Astrocyte of the spinal cord (primary cell): ENCODE results near the gene BCL2L15.

Experiments
- DNase-seq: peaks from one replicate; pipeline ENCODE4 v3.0.0; 2011; ENCODE audit warnings: low read depth, low spot score
- H3K4me3 ChIP-seq: 2 replicates; pipeline ENCODE4 v1.5.1; 2011; ENCODE audit warnings: low read depth, mild to moderate bottlenecking, low read length, moderate library complexity
- in situ Hi-C: cut with HindIII; loops from 2 replicates; pipeline ENCODE4 v1.10.0; 2017; ENCODE audit warnings: low sequenced_read_pairs
- TF ChIP-seq, protein P1 (sequence below): IDR thresholded peaks from 2 replicates; pipeline ENCODE4 v1.5.1; 2012; ENCODE audit warnings: low read depth, mild to moderate bottlenecking, low read length, inconsistent platforms

The BCL2L15 gene

DNA sequence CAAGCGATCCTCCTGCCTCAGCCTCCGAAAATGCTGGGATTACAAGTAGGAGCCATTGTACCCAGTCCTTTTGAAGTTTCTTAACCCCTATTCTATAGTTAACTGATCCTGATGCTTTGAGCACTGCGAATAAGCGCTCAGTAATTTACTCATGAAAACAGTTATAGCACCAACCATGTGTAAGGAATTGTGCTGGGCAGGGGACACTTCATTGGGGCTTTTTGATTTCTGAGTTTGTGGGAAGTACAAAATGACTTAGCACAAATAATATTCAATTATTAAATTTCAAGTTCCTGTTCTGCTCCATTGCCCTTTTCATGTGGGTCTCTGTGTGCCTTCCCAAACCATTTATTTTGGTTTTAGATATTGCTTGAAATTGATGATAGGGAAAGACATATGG, 35.6 kb upstream of the BCL2L15 start:
- no peak for DNase-seq
- no peak overlapping the region for H3K4me3 ChIP-seq
- in situ Hi-C loops: no loop called here
- TF ChIP-seq, protein P1, sequence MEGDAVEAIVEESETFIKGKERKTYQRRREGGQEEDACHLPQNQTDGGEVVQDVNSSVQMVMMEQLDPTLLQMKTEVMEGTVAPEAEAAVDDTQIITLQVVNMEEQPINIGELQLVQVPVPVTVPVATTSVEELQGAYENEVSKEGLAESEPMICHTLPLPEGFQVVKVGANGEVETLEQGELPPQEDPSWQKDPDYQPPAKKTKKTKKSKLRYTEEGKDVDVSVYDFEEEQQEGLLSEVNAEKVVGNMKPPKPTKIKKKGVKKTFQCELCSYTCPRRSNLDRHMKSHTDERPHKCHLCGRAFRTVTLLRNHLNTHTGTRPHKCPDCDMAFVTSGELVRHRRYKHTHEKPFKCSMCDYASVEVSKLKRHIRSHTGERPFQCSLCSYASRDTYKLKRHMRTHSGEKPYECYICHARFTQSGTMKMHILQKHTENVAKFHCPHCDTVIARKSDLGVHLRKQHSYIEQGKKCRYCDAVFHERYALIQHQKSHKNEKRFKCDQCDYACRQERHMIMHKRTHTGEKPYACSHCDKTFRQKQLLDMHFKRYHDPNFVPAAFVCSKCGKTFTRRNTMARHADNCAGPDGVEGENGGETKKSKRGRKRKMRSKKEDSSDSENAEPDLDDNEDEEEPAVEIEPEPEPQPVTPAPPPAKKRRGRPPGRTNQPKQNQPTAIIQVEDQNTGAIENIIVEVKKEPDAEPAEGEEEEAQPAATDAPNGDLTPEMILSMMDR: no peak

DNA sequence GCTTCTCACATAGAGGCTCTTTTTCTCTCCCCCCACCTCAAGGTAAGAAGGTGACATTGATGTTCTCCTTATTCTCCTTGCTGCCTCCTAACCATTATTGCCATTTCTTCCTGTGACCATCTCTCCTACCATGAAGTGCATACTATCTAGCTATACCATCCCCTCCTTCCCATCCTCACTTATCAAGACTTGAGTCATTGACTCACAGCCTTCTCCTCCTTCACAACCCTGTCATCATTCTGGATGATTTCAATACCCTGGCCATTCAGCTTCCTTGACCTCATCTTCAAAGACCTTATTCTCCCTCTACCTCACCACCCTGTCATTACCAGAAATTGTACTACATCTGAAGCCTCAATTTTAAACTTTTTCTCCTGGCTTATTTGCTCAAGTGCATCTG, 30.9 kb upstream of the BCL2L15 start:
- DNase-seq: no peak
- TF ChIP-seq, protein P1: no peak
- in situ Hi-C loops: no loop called here
- H3K4me3 ChIP-seq: no peak overlapping the region

DNA sequence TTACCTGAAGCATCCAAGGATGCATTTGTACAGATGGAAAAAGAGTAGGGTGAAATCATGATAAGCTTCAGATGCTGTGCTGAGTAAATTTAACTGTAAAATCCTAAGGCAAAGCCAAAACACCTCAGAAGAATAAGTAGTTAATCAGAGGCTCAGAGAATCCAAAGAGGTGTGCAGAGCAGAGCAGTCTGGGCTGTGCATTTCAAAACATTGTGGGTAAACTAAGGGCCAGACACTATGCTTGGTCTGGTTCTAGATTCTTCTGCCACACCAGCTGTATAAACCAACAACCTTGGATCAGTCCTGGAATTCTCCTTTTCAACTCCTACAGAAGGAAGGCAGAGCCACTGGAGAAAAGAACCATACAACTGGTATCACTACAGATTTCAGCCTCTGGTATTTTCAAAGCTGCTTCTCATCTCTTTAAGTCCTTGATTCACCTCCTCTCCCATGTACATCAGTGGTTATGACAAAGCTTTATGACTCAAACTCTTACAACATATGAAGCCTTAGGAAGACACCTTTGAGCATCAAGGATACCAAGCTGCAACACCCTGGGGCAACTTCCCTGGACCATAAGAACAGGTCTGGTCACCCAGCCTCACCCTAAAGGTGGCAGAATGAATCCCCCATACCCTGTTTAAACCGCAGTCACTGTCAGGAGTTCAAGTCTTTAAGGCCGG, 30.2 kb upstream of the BCL2L15 start:
- no peak for DNase-seq
- in situ Hi-C loops: no loop called here
- TF ChIP-seq, protein P1: no peak
- H3K4me3 ChIP-seq: no peak overlapping the region

DNA sequence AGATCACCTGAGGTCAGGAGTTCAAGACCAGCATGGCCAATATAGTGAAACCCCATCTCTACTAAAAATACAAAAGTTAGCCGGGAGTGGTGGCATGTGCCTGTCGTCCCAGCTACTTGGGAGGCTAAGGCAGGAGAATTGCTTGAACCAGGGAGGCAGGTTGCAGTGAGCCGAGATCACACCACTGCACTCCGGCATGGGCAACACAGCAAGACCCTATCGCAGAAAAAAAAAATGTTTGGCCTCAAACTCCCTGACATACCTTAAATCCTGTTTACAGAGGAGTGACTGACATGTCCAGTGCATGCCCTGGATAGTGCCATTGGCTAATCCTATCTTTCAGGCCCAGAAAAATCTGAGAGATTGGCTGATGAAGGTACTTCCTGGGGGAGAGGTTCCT, 29.6 kb upstream of the BCL2L15 start:
- in situ Hi-C loops: no loop called here

DNA sequence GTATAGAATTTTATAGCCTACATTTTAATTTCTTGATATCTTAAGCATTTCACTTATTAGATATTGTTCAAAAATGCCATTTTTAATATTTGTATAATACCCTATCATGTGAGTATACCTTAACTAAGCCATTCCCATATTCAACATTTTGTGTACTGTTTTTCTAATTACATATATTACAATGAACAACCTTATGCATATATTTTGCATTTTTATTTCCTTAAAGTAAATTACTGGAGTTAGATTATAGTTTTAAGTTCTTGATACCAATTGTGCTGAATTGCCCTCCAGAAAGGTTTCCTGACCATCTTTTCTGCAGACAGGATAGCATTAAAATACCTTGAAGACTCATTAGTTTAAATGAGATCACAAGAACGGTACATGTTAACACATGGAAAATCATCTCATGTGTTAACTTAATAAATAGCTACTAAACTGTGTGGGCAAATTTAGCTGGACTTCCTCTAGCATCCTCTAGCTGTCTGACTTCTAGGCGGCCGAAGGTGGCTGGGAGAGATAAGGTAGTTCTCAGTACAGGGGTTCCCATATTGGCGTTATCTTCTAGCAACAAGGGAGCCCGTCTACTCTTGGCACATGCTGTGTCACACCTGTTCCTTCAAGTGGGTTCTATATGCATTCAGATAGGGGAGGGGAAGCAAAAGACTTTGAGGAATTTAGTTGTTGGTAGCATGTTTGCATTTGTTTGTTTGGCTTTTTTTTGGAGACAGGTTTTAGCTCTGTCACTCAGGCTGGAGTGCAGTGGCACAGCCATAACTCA, 26.7 kb upstream of the BCL2L15 start:
- H3K4me3 ChIP-seq: no peak overlapping the region
- no peak for DNase-seq
- in situ Hi-C loops: no loop called here
- TF ChIP-seq, protein P1: no peak

More for the DNA sequence above, 29.6 kb upstream of the BCL2L15 start:
- TF ChIP-seq, protein P1: no peak
- no peak overlapping the region for H3K4me3 ChIP-seq
- DNase-seq: no peak

DNA sequence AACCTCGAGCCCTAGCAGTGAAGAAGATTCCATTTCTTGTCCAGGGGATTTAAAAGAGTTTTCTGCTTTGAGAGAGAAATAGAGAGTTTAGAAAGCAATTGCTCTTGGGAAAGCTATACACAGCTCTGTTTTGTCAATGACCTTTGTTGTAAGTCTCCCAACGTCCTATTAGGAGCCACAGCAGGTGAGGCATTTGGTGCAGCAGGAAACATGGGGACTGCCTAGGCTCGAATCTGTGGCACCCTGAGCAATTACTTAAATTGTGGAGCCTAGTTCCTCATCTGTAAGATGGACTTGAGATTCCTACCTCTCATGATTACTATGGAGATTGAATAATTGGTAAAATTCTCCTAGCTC, 25.9 kb upstream of the BCL2L15 start:
- TF ChIP-seq, protein P1: no peak
- H3K4me3 ChIP-seq: no peak overlapping the region
- in situ Hi-C loops: no loop called here
- DNase-seq: no peak
